ENCODE data around the gene ITSN2.

The ITSN2 gene

GRCh38 chr2:24265212-24265611, 95.1 kb downstream of the ITSN2 start:
- no peak for DNase-seq (ENCODE audit: low read depth)

- no peak for DNase-seq (ENCODE audit: low read depth)
Measured at GRCh38 chr2:24262421-24262970, 97.8 kb downstream of the ITSN2 start.

- no peak for DNase-seq (ENCODE audit: low read depth)
Measured at GRCh38 chr2:24261441-24261840, 98.9 kb downstream of the ITSN2 start.

GRCh38 chr2:24259316-24259715, 101.0 kb downstream of the ITSN2 start:
- no peak for DNase-seq (ENCODE audit: low read depth)

- no peak for DNase-seq (ENCODE audit: low read depth)
Measured at GRCh38 chr2:24258718-24259117, 101.6 kb downstream of the ITSN2 start.

GRCh38 chr2:24253303-24253919, 106.9 kb downstream of the ITSN2 start:
- DNase-seq (ENCODE audit: low read depth) = no peak

GRCh38 chr2:24247592-24247991, 112.7 kb downstream of the ITSN2 start:
- DNase-seq (ENCODE audit: low read depth) = no peak

GRCh38 chr2:24247164-24247563, 113.2 kb downstream of the ITSN2 start:
- DNase-seq (ENCODE audit: low read depth) = no peak

- DNase-seq (ENCODE audit: low read depth) = no peak
Measured at GRCh38 chr2:24245986-24246776, 114.2 kb downstream of the ITSN2 start.

GRCh38 chr2:24241528-24241927, 118.8 kb downstream of the ITSN2 start:
- no peak for DNase-seq (ENCODE audit: low read depth)

- no peak for DNase-seq (ENCODE audit: low read depth)
Measured at GRCh38 chr2:24239553-24239952, 120.8 kb downstream of the ITSN2 start.

- DNase-seq (ENCODE audit: low read depth) = no peak
Measured at GRCh38 chr2:24238158-24238557, 122.2 kb downstream of the ITSN2 start.

GRCh38 chr2:24237313-24237712, 123.0 kb downstream of the ITSN2 start:
- DNase-seq (ENCODE audit: low read depth) = no peak

- DNase-seq (ENCODE audit: low read depth) = no peak
Measured at GRCh38 chr2:24233321-24233720, 127.0 kb downstream of the ITSN2 start.

GRCh38 chr2:24231461-24231881, 128.9 kb downstream of the ITSN2 start:
- DNase-seq (ENCODE audit: low read depth) = no peak

GRCh38 chr2:24228470-24228869, 131.9 kb downstream of the ITSN2 start:
- DNase-seq (ENCODE audit: low read depth) = no peak

- no peak for DNase-seq (ENCODE audit: low read depth)
Measured at GRCh38 chr2:24225499-24226242, 134.7 kb downstream of the ITSN2 start.

GRCh38 chr2:24222946-24223345, 137.4 kb downstream of the ITSN2 start:
- no peak for DNase-seq (ENCODE audit: low read depth)

GRCh38 chr2:24221343-24222050, 138.8 kb downstream of the ITSN2 start:
- DNase-seq (ENCODE audit: low read depth) = no peak

- DNase-seq (ENCODE audit: low read depth) = no peak
Measured at GRCh38 chr2:24220554-24221291, 139.6 kb downstream of the ITSN2 start.

- DNase-seq (ENCODE audit: low read depth) = no peak
Measured at GRCh38 chr2:24214880-24215279, 145.5 kb downstream of the ITSN2 start.
